H1 (cell line): Measurements from ENCODE around the gene TNFRSF6B. TPM values are rescaled to one million over a fixed set of nuclear protein-coding genes. Genes with fewer than 3 reads are reported as not detected.

ENCODE experiments used
- CTCF ChIA-PET: fragments of 300-600 bp; sonication (Branson Sonifier 250); formaldehyde crosslinking; loops from one replicate; lab custom pipeline; 2021; ENCODE audit not compliant: partially characterized antibody; lab: Charles Lee
- POLR2A ChIA-PET: fragments of 300-600 bp; sonication (Branson Sonifier 250); formaldehyde crosslinking; loops from one replicate; lab custom pipeline; 2021; ENCODE audit warnings: inconsistent platforms; ENCODE audit not compliant: partially characterized antibody; lab: Charles Lee
- DNase-seq, 2 experiments: peaks; one replicate each; pipeline versions ENCODE4 v3.0.0 to v3.0.0-alpha.2; 2010 to 2022; ENCODE audit warnings: low spot score in 2 of 2, low read depth in 1 of 2, mixed read lengths in 1 of 2
- FAIRE-seq: peaks from 2 replicates; lab custom pipeline; 2011; peaks lifted over from hg19 to GRCh38; lab: Jason Lieb, UNC
- H2AFZ ChIP-seq: 2 replicates; pipeline ENCODE4 v1.8.1; 2012; ENCODE audit warnings: low read length, inconsistent platforms
- H2AK5ac ChIP-seq: 2 replicates; pipeline ENCODE4 v1.6.1; 2013; ENCODE audit warnings: low read depth, low read length
- H2BK120ac ChIP-seq: replicated peaks from 2 replicates; pipeline ENCODE3; 2013; ENCODE audit warnings: low read depth, low read length, inconsistent platforms
- H2BK12ac ChIP-seq: 2 replicates; pipeline ENCODE4 v1.6.1; 2013; ENCODE audit warnings: low read depth, low read length
- H2BK15ac ChIP-seq: 2 replicates; pipeline ENCODE4 v1.6.1; 2013; ENCODE audit warnings: low read length
- H2BK20ac ChIP-seq: 2 replicates; pipeline ENCODE4 v1.6.1; 2013; ENCODE audit warnings: low read length
- H2BK5ac ChIP-seq: 2 replicates; pipeline ENCODE4 v1.6.1; 2013; ENCODE audit warnings: low read depth, low read length
- H3K14ac ChIP-seq: 2 replicates; pipeline ENCODE4 v1.6.1; 2013; ENCODE audit warnings: inconsistent platforms; ENCODE audit not compliant: insufficient read length
- H3K18ac ChIP-seq: 2 replicates; pipeline ENCODE4 v1.6.1; 2013; ENCODE audit warnings: low read length; ENCODE audit errors: extremely low read depth
- H3K23ac ChIP-seq: 2 replicates; pipeline ENCODE4 v1.6.1; 2013; ENCODE audit warnings: inconsistent platforms; ENCODE audit not compliant: insufficient read length
- H3K23me2 ChIP-seq: 2 replicates; pipeline ENCODE4 v1.6.1; 2013; ENCODE audit warnings: low read depth, low read length
- H3K27ac ChIP-seq: 2 replicates; pipeline ENCODE4 v1.6.1; 2011; ENCODE audit warnings: low read depth, low read length, inconsistent platforms
- H3K27me3 ChIP-seq, 4 experiments: replicated peaks in 1 of 4; 1 replicate in 1 of 4; 2 replicates in 3 of 4; pipeline versions ENCODE4 v1.6.1 to v1.8.1; 2011 to 2013; ENCODE audit warnings: low read length in 3 of 4, mild to moderate bottlenecking in 3 of 4, inconsistent platforms in 2 of 4, mixed read lengths in 2 of 4, moderate library complexity in 1 of 4; ENCODE audit not compliant: control insufficient read depth in 3 of 4, insufficient read depth in 3 of 4; ENCODE audit errors: extremely low read depth in 1 of 4
- H3K36me3 ChIP-seq, 4 experiments: 2 replicates each; pipeline versions ENCODE4 v1.6.1 to v1.8.1; 2011 to 2013; ENCODE audit warnings: mild to moderate bottlenecking in 4 of 4, low read length in 3 of 4, moderate library complexity in 2 of 4, control low read depth in 1 of 4, inconsistent platforms in 1 of 4; ENCODE audit not compliant: insufficient read depth in 4 of 4, control insufficient read depth in 2 of 4
- H3K4ac ChIP-seq: replicated peaks from 2 replicates; pipeline ENCODE3; 2013; ENCODE audit warnings: low read length, low read depth, mixed read lengths, inconsistent platforms; ENCODE audit not compliant: insufficient read length
- H3K4me1 ChIP-seq, 4 experiments: replicated peaks in 1 of 4; 1 replicate in 1 of 4; 2 replicates in 3 of 4; pipeline versions ENCODE4 v1.6.1 to v1.8.1; 2011 to 2013; ENCODE audit warnings: low read length in 3 of 4, inconsistent platforms in 2 of 4, mixed read lengths in 1 of 4; ENCODE audit not compliant: insufficient read depth in 4 of 4, control insufficient read depth in 3 of 4
- H3K4me2 ChIP-seq, 2 experiments: 2 replicates each; pipeline versions ENCODE4 v1.6.1 to v1.8.1; 2011 to 2013; ENCODE audit warnings: low read depth in 2 of 2, low read length in 2 of 2, control low read depth in 1 of 2, inconsistent platforms in 1 of 2, mild to moderate bottlenecking in 1 of 2; ENCODE audit not compliant: insufficient read depth in 1 of 2
- H3K4me3 ChIP-seq, 4 experiments: fragments of 200-600, 300-600 bp in 1 of 4; sonication (generic), shearing (Covaris generic), sonication (Bioruptor Twin) in 1 of 4; 2 replicates each; pipeline versions ENCODE4 v1.5.1 to v1.8.1; 2011 to 2016; ENCODE audit warnings: low read length in 4 of 4, low read depth in 3 of 4, control low read depth in 2 of 4, inconsistent platforms in 2 of 4, mild to moderate bottlenecking in 2 of 4, mixed read lengths in 1 of 4, moderate library complexity in 1 of 4; ENCODE audit not compliant: insufficient read depth in 2 of 4; ENCODE audit errors: extremely low read depth in 1 of 4
- H3K56ac ChIP-seq: replicated peaks from 2 replicates; pipeline ENCODE3; 2013; ENCODE audit warnings: low read depth, mild to moderate bottlenecking, mixed read lengths, low read length, inconsistent platforms; ENCODE audit not compliant: insufficient read length
- H3K79me1 ChIP-seq: 2 replicates; pipeline ENCODE4 v1.6.1; 2013; ENCODE audit warnings: low read depth, low read length, control low read depth
- H3K79me2 ChIP-seq, 2 experiments: 2 replicates each; pipeline versions ENCODE4 v1.6.1 to v1.8.1; 2012 to 2013; ENCODE audit warnings: low read length in 2 of 2, mild to moderate bottlenecking in 2 of 2, inconsistent platforms in 1 of 2; ENCODE audit not compliant: insufficient read depth in 2 of 2, control insufficient read depth in 1 of 2
- H3K9ac ChIP-seq, 4 experiments: replicated peaks in 1 of 4; 1 replicate in 1 of 4; 2 replicates in 3 of 4; pipeline versions ENCODE4 v1.6.1 to v1.8.1; 2011 to 2013; ENCODE audit warnings: low read depth in 3 of 4, low read length in 3 of 4, control low read depth in 2 of 4, mild to moderate bottlenecking in 2 of 4, moderate library complexity in 2 of 4, inconsistent platforms in 1 of 4; ENCODE audit errors: extremely low read depth in 1 of 4
- H3K9me3 ChIP-seq, 2 experiments: 2 replicates each; pipeline versions ENCODE4 v1.6.1 to v1.8.1; 2012 to 2013; ENCODE audit warnings: mild to moderate bottlenecking in 2 of 2, moderate library complexity in 2 of 2, control low read depth in 1 of 2, inconsistent platforms in 1 of 2, low read depth in 1 of 2, low read length in 1 of 2, mixed read lengths in 1 of 2; ENCODE audit not compliant: insufficient read depth in 2 of 2
- H4K20me1 ChIP-seq, 2 experiments: replicated peaks in 1 of 2; 2 replicates each; pipeline versions ENCODE3 to v1.8.1; 2011 to 2013; ENCODE audit warnings: inconsistent platforms in 2 of 2, low read length in 2 of 2, mild to moderate bottlenecking in 1 of 2; ENCODE audit not compliant: insufficient read depth in 2 of 2, control insufficient read depth in 1 of 2
- H4K5ac ChIP-seq: 2 replicates; pipeline ENCODE4 v1.6.1; 2013; ENCODE audit warnings: low read length, low read depth, mixed read lengths, inconsistent platforms; ENCODE audit not compliant: insufficient read length
- H4K8ac ChIP-seq: 2 replicates; pipeline ENCODE4 v1.8.0; 2013; ENCODE audit warnings: mild to moderate bottlenecking, moderate library complexity, low read length, inconsistent platforms; ENCODE audit not compliant: insufficient read depth; ENCODE audit errors: extremely low read depth
- H4K91ac ChIP-seq: replicated peaks from 2 replicates; pipeline ENCODE3; 2013; ENCODE audit warnings: low read length, mixed read lengths, inconsistent platforms; ENCODE audit not compliant: insufficient read length
- BACH1 ChIP-seq: IDR thresholded peaks from 2 replicates; pipeline ENCODE4 v1.6.1; 2012; ENCODE audit warnings: low read length, improper control_type of control experiment
- CEBPB ChIP-seq: IDR thresholded peaks from 2 replicates; pipeline ENCODE4 v1.6.1; 2012; ENCODE audit warnings: low read depth, low read length
- CHD1 ChIP-seq: IDR thresholded peaks from 2 replicates; pipeline ENCODE4 v1.6.1; 2012; ENCODE audit warnings: low read depth, low read length, improper control_type of control experiment
- EP300 ChIP-seq, 2 experiments: IDR thresholded peaks; 1 replicate in 1 of 2; 2 replicates in 1 of 2; pipeline ENCODE4 v1.6.1; 2011 to 2012; ENCODE audit warnings: low read depth in 2 of 2, low read length in 2 of 2, mild to moderate bottlenecking in 2 of 2, borderline replicate concordance in 1 of 2, inconsistent platforms in 1 of 2, moderate library complexity in 1 of 2
- HDAC2 ChIP-seq, 2 experiments: fragments of 300-600 bp in 1 of 2; sonication (generic) in 1 of 2; IDR thresholded peaks; 2 replicates each; pipeline ENCODE4 v1.6.1; 2011 to 2012; ENCODE audit warnings: low read depth in 2 of 2, low read length in 2 of 2, mild to moderate bottlenecking in 2 of 2, moderate library complexity in 2 of 2, borderline replicate concordance in 1 of 2, inconsistent platforms in 1 of 2
- SAP30 ChIP-seq: fragments of 300-600 bp; sonication (generic); IDR thresholded peaks from 2 replicates; pipeline ENCODE4 v1.7.1; 2012; ENCODE audit warnings: low read length, moderate library complexity, mild to moderate bottlenecking, inconsistent platforms; ENCODE audit not compliant: insufficient read depth, insufficient replicate concordance
- SIRT6 ChIP-seq: IDR thresholded peaks from one replicate; pipeline ENCODE4 v1.7.1; 2012; ENCODE audit warnings: low read length, inconsistent platforms
- SIX5 ChIP-seq: IDR thresholded peaks from 2 replicates; pipeline ENCODE4 v1.6.1; 2011; ENCODE audit warnings: mild to moderate bottlenecking, low read depth, low read length
- SP4 ChIP-seq: IDR thresholded peaks from 2 replicates; pipeline ENCODE4 v1.6.1; 2012; ENCODE audit warnings: low read length, inconsistent platforms
- WGBS, 2 experiments: shearing (Covaris generic) in 1 of 2; methylation state at CpG; one replicate each; pipeline versions ENCODE4 v1.1.6 to v1.1.7; 2013 to 2015; ENCODE audit warnings: low lambda C conversion rate in 2 of 2, mixed read lengths in 2 of 2, inconsistent platforms in 1 of 2, low coverage in 1 of 2, missing lambda C conversion rate in 1 of 2; ENCODE audit not compliant: insufficient replicate concordance in 2 of 2, insufficient coverage in 1 of 2, insufficient read length in 1 of 2; ENCODE audit errors: extremely low coverage in 1 of 2, missing lambda C conversion rate in 1 of 2; 5-methylcytosine and 5-hydroxymethylcytosine counted together
- polyA plus RNA-seq, 7 experiments: library from polyadenylated mRNA; depleted of rRNA in 3 of 7; stranded (reverse) in 5 of 7; unstranded in 2 of 7; fragments of >200 nt in 5 of 7; fragments of 200-250 nt in 2 of 7; gene quantifications; 1 replicate in 5 of 7; 2 replicates in 1 of 7; 4 replicates in 1 of 7; pipeline versions ENCODE4 v1.2.1 to v1.2.3, GENCODE V29; 2011 to 2013; ENCODE audit warnings: missing spikeins in 2 of 7, mixed read lengths in 2 of 7
- total RNA-seq: library from RNA; stranded (reverse); fragmentation: NEBNext Ultra II Directional; extraction: Animal tissue kit (Norgen Biotek cat#: 25700); gene quantifications from 2 replicates; pipeline ENCODE4 v1.2.1, GENCODE V29; 2021

Gene TNFRSF6B
- total and polyA plus RNA-seq, 2 of the 8 experiments (the other 6 are each of a cell fraction or from before 2014, with no cell fraction given): 3.1 TPM; not detected in 1

GRCh38 chr20:63673951-63674350 is 22.5 kb upstream of the TNFRSF6B start:
- no peak for FAIRE-seq
- 94% methylated on average over 14 of the region's 14 CpGs; no CpG with 5 or more reads in 1 of the 2 experiments for WGBS, 2 experiments

More at GRCh38 chr20:63673951-63674350, 22.5 kb upstream of the TNFRSF6B start:
- Histone ChIP-seq H3K79me1 (no peaks in the 10 kb centered on the region; the same call in 1 of the 2 replicates), H2AK5ac (no peak overlapping the region), H2BK12ac (no peak overlapping the region), H4K20me1 (no peaks in the 10 kb centered on the region), H3K56ac (no peak overlapping the region), H3K27me3 (no peaks in the 10 kb centered on the region), H3K14ac (no peak overlapping the region), H3K4me1 (no peaks in the 10 kb centered on the region), H3K9me3 (no peaks in the 10 kb centered on the region), H3K36me3 (peaks cover 3 to 16% (median 5%) of the 10 kb centered on the region in 4 experiments; a peak in 4 of 8 replicates), H3K18ac (no peak overlapping the region), H4K5ac (no peak overlapping the region), H3K23ac (no peak overlapping the region), H4K91ac (no peak overlapping the region), H3K9ac (no peak overlapping the region), H2BK20ac (no peak overlapping the region), H3K27ac (no peak overlapping the region), H3K4ac (no peak overlapping the region), H2BK15ac (no peak overlapping the region), H3K4me2 (no peak overlapping the region), H2AFZ (no peak overlapping the region), H2BK120ac (no peak overlapping the region), H3K79me2 (no peaks in the 10 kb centered on the region), H3K4me3 (no peak overlapping the region), H2BK5ac (no peak overlapping the region), H3K23me2 (no peaks in the 10 kb centered on the region; the same call in 1 of the 2 replicates), H4K8ac (no peak overlapping the region)
- ChIA-PET POLR2A (interaction anchor here (0.8 kb wide), 1 partner anchor 15 kb away, joined by 3 read pairs; the partner anchor contains the start of gene RTEL1), CTCF (no interaction called here)
- no peak for DNase-seq
- TF ChIP-seq SP4 (no peak), CEBPB (no peak), SIRT6 (no peak), SAP30 (no peak), CHD1 (no peak), HDAC2 (IDR thresholded peaks at IDR 0.05; ENCODE audit: borderline replicate concordance in 1 of 2, low read depth in 2 of 2, low read length in 2 of 2) (no peak), EP300 (IDR thresholded peaks at IDR 0.05; ENCODE audit: borderline replicate concordance in 1 of 2, low read depth in 2 of 2, low read length in 2 of 2) (no peak), BACH1 (no peak), SIX5 (no peak)
